ENCODE data around the gene NAA38.

The NAA38 gene

GRCh38 chr17:7881276-7882054, 24.1 kb upstream of the NAA38 start:
- TF ChIP-seq CTCF (IDR thresholded peaks at IDR 0.05; ENCODE audit: low read depth, low read length, missing control alignments): no peak
- no peak overlapping the region for H3K4me3 ChIP-seq (replicated peaks; ENCODE audit: low read depth, low read length)
- no peak for DNase-seq (ENCODE audit: extremely low read depth, low read depth)

GRCh38 chr17:7880076-7880868, 22.9 kb upstream of the NAA38 start:
- DNase-seq (ENCODE audit: extremely low read depth, low read depth): no peak
- H3K4me3 ChIP-seq (replicated peaks; ENCODE audit: low read depth, low read length): no peak overlapping the region
- no peak for TF ChIP-seq CTCF (IDR thresholded peaks at IDR 0.05; ENCODE audit: low read depth, low read length, missing control alignments)

- no peak overlapping the region for H3K4me3 ChIP-seq (replicated peaks; ENCODE audit: low read depth, low read length)
- DNase-seq (ENCODE audit: extremely low read depth, low read depth): no peak
- no peak for TF ChIP-seq CTCF (IDR thresholded peaks at IDR 0.05; ENCODE audit: low read depth, low read length, missing control alignments)
These were observed 20.9 kb upstream of the NAA38 start for GRCh38 chr17:7878234-7878633.

GRCh38 chr17:7875804-7876370, 18.5 kb upstream of the NAA38 start:
- TF ChIP-seq CTCF (IDR thresholded peaks at IDR 0.05; ENCODE audit: low read depth, low read length, missing control alignments): no peak
- DNase-seq (ENCODE audit: extremely low read depth, low read depth): no peak
- no peak overlapping the region for H3K4me3 ChIP-seq (replicated peaks; ENCODE audit: low read depth, low read length)

GRCh38 chr17:7873051-7873450, 15.7 kb upstream of the NAA38 start:
- no peak overlapping the region for H3K4me3 ChIP-seq (replicated peaks; ENCODE audit: low read depth, low read length)
- no peak for DNase-seq (ENCODE audit: extremely low read depth, low read depth)
- TF ChIP-seq CTCF (IDR thresholded peaks at IDR 0.05; ENCODE audit: low read depth, low read length, missing control alignments): no peak

GRCh38 chr17:7867881-7868329, 10.5 kb upstream of the NAA38 start:
- TF ChIP-seq CTCF (IDR thresholded peaks at IDR 0.05; ENCODE audit: low read depth, low read length, missing control alignments): no peak
- no peak for DNase-seq (ENCODE audit: extremely low read depth, low read depth)
- H3K4me3 ChIP-seq (replicated peaks; ENCODE audit: low read depth, low read length): no peak overlapping the region

Data from HFF-Myc (cell line).